Retina (tissue), 1 donor: ENCODE data around the gene GSG1L.
"Not testable (repeated sequence)": the region's sequence is repeated elsewhere in the genome, so short reads cannot be mapped to it uniquely, and the experiment has no call there.

Experiments used
- DNase-seq: peaks from one replicate; pipeline ENCODE4 v3.0.0-alpha.2; 2016

Gene GSG1L

GRCh38 chr16:27745348-27745747 lies 318.2 kb downstream of the GSG1L start:
- no peak for DNase-seq

GRCh38 chr16:27743963-27744362 lies 319.6 kb downstream of the GSG1L start:
- DNase-seq, result no peak

GRCh38 chr16:27743001-27743400 lies 320.5 kb downstream of the GSG1L start:
- not testable (repeated sequence) for DNase-seq

GRCh38 chr16:27742333-27742732 lies 321.2 kb downstream of the GSG1L start:
- DNase-seq, result no peak

- DNase-seq, result no peak
Observed at GRCh38 chr16:27740496-27741201, 322.9 kb downstream of the GSG1L start.

- DNase-seq, result no peak
Observed at GRCh38 chr16:27739606-27740357, 323.7 kb downstream of the GSG1L start.

- DNase-seq, result no peak
Observed at GRCh38 chr16:27738596-27738995, 324.9 kb downstream of the GSG1L start.
